ENCODE results near the gene STK38L. TPM values are rescaled to one million over a fixed set of nuclear protein-coding genes. Genes with fewer than 3 reads are reported as not detected.

The STK38L gene
- total and polyA plus RNA-seq, 2 of the 8 experiments (the other 6 are each of a cell fraction or from before 2014, with no cell fraction given): 8.1 to 63.6 TPM

- Histone ChIP-seq H4K91ac (replicated peaks; ENCODE audit: insufficient read length, low read length) (no peak overlapping the region), H3K36me3 (ENCODE audit: control insufficient read depth in 2 of 4, insufficient read depth in 4 of 4, low read length in 3 of 4) (peaks cover 0 to 3% (median 0%) of the 10 kb centered on the region in 4 experiments; a peak in 1 of 8 replicates), H2AK5ac (ENCODE audit: low read depth, low read length) (no peak overlapping the region), H3K27ac (ENCODE audit: low read depth, low read length) (no peak overlapping the region), H3K4me1 (replicated peaks in 1 of 4; ENCODE audit: control insufficient read depth in 3 of 4, insufficient read depth in 4 of 4, low read length in 3 of 4) (peaks cover 0 to 3% (median 1%) of the 10 kb centered on the region in 4 experiments; a peak in 1 of 7 replicates), H2BK20ac (ENCODE audit: low read length) (no peak overlapping the region), H3K14ac (ENCODE audit: insufficient read length) (no peak overlapping the region), H3K4ac (replicated peaks; ENCODE audit: insufficient read length, low read depth, low read length) (no peak overlapping the region), H3K4me2 (ENCODE audit: insufficient read depth in 1 of 2, low read depth in 2 of 2, low read length in 2 of 2) (no peak overlapping the region), H2BK12ac (ENCODE audit: low read depth, low read length) (no peak overlapping the region), H4K5ac (ENCODE audit: insufficient read length, low read depth, low read length) (no peak overlapping the region), H4K8ac (ENCODE audit: extremely low read depth, insufficient read depth, low read length) (no peak overlapping the region), H3K79me1 (ENCODE audit: low read depth, low read length) (no peaks in the 10 kb centered on the region), H2AFZ (ENCODE audit: low read length) (no peak overlapping the region), H3K18ac (ENCODE audit: extremely low read depth, low read length) (no peak overlapping the region), H3K56ac (replicated peaks; ENCODE audit: insufficient read length, low read depth, low read length) (no peak overlapping the region), H3K23ac (ENCODE audit: insufficient read length) (no peak overlapping the region), H3K79me2 (ENCODE audit: control insufficient read depth in 1 of 2, insufficient read depth in 2 of 2, low read length in 2 of 2) (peaks cover 0 to 54% of the 10 kb centered on the region in 2 experiments; a peak in 3 of 4 replicates), H2BK15ac (ENCODE audit: low read length) (no peak overlapping the region), H3K4me3 (ENCODE audit: extremely low read depth in 1 of 4, insufficient read depth in 2 of 4, low read depth in 3 of 4, low read length in 4 of 4) (no peak overlapping the region), H2BK120ac (replicated peaks; ENCODE audit: low read depth, low read length) (no peak overlapping the region), H3K23me2 (ENCODE audit: low read depth, low read length) (no peaks in the 10 kb centered on the region; the same call in 1 of the 2 replicates), H4K20me1 (replicated peaks in 1 of 2; ENCODE audit: control insufficient read depth in 1 of 2, insufficient read depth in 2 of 2, low read length in 2 of 2) (no peaks in the 10 kb centered on the region), H2BK5ac (ENCODE audit: low read depth, low read length) (no peak overlapping the region), H3K9ac (replicated peaks in 1 of 4; ENCODE audit: extremely low read depth in 1 of 4, low read depth in 3 of 4, low read length in 3 of 4) (no peak overlapping the region), H3K9me3 (ENCODE audit: insufficient read depth in 2 of 2, low read depth in 1 of 2, low read length in 1 of 2) (0 out of 4 replicates have a peak, but pooled peaks cover 0 to 3% of the 10 kb centered on the region in 2 experiments), H3K27me3 (replicated peaks in 1 of 4; ENCODE audit: control insufficient read depth in 3 of 4, extremely low read depth in 1 of 4, insufficient read depth in 3 of 4, low read length in 3 of 4) (no peaks in the 10 kb centered on the region)
- FAIRE-seq: no peak
- no peak for DNase-seq (ENCODE audit: low read depth in 1 of 2, low spot score in 2 of 2)
- WGBS, 2 experiments (ENCODE audit: extremely low coverage in 1 of 2, insufficient coverage in 1 of 2, insufficient read length in 1 of 2, insufficient replicate concordance in 2 of 2, low coverage in 1 of 2, low lambda C conversion rate in 2 of 2, missing lambda C conversion rate in 1 of 2): 95% methylated on average over 4 of the region's 4 CpGs; no CpG with 5 or more reads in 1 of the 2 experiments
- CTCF ChIA-PET (ENCODE audit: partially characterized antibody): interaction anchor here (1.2 kb wide), 1 partner anchor 50 kb away, joined by 3 read pairs; no protein-coding TSS in a partner anchor
- POLR2A ChIA-PET (ENCODE audit: partially characterized antibody): interaction anchor here (1.3 kb wide), 1 partner anchor 10 kb away, joined by 4 read pairs; no protein-coding TSS in a partner anchor
- TF ChIP-seq EP300 (IDR thresholded peaks at IDR 0.05; ENCODE audit: borderline replicate concordance in 1 of 2, low read depth in 2 of 2, low read length in 2 of 2) (no peak), JUND (IDR thresholded peaks at IDR 0.05; ENCODE audit: low read length) (no peak), POLR2AphosphoS5 (IDR thresholded peaks at IDR 0.05; ENCODE audit: low read depth, low read length) (no peak), YY1 (IDR thresholded peaks at IDR 0.05; ENCODE audit: low read depth, low read length) (no peak), BCL11A (IDR thresholded peaks at IDR 0.05; ENCODE audit: low read depth in 2 of 2, low read length in 2 of 2) (no peak), TAF7 (optimal IDR thresholded peaks at IDR 0.05; ENCODE audit: borderline replicate concordance, low read depth, low read length) (no peak), CREB1 (IDR thresholded peaks at IDR 0.05) (no peak), TBP (IDR thresholded peaks at IDR 0.05; ENCODE audit: low read depth, low read length) (no peak), NANOG (IDR thresholded peaks at IDR 0.05; ENCODE audit: insufficient read depth, low read depth, low read length, poor library complexity, severe bottlenecking) (no peak), ATF2 (IDR thresholded peaks at IDR 0.05; ENCODE audit: low read length) (no peak), BACH1 (IDR thresholded peaks at IDR 0.05; ENCODE audit: low read length) (no peak), HDAC6 (IDR thresholded peaks at IDR 0.05; ENCODE audit: low read depth, low read length) (no peak), FOSL1 (IDR thresholded peaks at IDR 0.05; ENCODE audit: insufficient read depth, low read depth, low read length) (no peak)
Measured at GRCh38 chr12:27270148-27270547, 26.1 kb downstream of the STK38L start.

All from H1 (cell line).